NCI-H1930 (cell line): Measurements from ENCODE around the gene PITHD1.
"Not testable (repeated sequence)": the region's sequence is repeated elsewhere in the genome, so short reads cannot be mapped to it uniquely, and the experiment has no call there.

Source experiments
- DNase-seq, 2 experiments: peaks; one replicate each; lab custom pipeline; 2025; lab: John Stamatoyannopoulos, UW

The PITHD1 gene

DNA sequence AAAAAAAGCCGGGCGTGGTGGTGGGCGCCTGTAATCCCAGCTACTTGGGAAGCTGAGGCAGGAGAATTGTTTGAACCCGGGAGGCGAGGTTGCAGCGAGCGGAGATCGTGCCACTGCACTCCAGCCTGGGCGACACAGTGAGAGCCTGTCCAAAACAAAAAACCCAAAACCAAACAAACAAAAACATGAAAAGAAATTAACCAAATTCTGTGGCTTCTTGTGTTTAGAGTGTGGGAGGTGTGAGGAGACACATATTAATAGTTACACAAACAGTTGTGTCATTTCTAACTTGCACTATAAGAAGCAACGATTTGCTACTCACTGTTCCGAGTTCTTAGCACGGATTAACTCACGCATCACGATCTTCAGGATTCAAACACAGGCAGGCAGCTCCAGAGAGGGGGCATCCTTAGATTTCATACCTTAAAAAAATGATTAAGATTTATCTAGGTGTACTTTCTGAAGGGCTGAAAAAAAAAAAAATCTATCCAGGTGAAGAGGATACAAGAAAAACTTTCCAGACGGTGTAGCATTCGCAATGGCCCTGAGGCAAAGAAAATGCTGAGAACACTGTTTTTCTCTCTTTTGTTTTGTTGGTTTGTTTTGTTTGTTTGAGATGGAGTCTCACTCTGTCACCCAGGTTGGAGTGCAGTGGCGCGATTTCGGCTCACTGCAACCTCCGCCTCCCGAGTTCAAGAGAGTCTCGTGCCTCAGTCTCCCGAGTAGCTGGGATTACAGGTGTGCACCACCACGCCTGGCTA is 47.7 kb downstream of the PITHD1 start:
- no peak for DNase-seq

DNA sequence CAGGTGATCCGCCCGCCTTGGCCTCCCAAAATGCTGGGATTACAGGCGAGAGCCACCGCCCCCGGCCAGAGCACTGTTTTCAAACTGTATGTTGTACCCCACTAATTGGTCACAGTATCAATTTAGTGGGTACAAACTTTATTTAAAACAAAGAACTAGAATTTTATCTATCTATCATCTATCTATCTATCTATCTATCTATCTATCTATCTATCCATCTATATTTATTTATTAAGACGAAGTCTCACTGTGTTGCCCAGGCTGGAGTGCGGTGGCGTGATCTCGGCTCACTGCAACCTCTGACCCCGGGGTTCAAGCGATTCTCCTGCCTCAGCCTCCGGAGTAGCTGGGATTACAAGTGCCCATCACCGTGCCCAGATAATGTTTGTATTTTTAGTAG is 48.4 kb downstream of the PITHD1 start:
- DNase-seq, result not testable (repeated sequence)

DNA sequence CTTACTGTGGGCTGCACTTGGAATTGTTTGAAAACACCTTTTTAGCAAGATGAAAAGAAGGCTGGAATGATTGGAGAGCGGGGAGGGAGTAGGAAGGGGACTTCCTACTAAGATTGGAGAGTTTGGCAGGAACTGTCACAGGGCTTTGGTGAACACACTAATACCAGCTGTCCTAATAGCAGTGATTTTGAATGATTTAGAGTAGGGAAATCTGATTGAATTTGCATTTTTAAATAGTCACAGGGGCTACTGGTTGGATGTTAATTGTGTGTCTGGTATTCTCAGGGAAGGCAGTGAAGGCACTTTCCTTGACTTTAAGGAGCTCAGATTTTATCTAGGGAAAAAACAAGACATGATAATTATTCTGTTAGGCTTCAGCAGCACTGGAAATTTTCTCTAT is 49.5 kb downstream of the PITHD1 start:
- no peak for DNase-seq

DNA sequence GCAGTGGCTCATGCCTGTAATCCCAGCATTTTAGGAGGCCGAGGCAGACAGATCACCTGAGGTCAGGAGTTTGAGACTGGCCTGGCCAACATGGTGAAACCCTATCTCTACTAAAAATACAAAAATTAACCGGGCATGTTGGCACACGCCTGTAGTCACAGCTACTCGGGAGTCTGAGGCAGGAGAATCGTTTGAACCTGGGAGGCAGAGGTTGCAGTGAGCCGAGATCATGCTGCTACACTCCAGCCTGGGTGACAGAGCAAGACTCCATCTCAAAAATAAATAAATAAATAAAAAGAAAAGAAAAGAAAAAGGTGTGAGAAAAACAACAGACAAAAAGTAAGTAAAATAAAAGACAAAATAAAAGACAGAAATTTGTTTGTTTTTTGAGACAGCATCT is 55.9 kb downstream of the PITHD1 start:
- not testable (repeated sequence) for DNase-seq

DNA sequence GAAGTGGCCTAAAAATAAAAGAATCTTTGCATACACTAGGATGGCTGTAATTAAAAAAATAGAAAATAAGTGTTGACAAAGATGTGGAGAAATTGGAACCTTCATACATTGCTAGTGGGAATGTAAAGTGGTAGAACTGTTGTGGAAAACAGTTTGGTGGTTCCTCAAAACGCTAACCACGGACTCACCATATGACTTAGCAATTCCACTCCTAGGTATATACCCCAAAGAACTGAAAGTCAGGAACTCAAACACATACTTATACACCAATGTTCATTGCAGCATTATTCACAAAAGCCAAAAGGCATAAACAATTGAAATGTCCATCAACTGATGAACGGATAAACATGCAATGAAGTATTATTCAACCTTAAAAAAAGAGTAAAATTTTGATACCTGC is 57.8 kb downstream of the PITHD1 start:
- no peak for DNase-seq
